HG03103 (cell line): ENCODE results near the gene BAIAP2L1.

Experiments used
- ATAC-seq: cut with Tn5 transposase; IDR thresholded peaks from one replicate; pipeline ENCODE4 v1.9.1; 2021; ENCODE audit warnings: low read depth; ENCODE audit not compliant: unreplicated experiment

BAIAP2L1 gene

DNA sequence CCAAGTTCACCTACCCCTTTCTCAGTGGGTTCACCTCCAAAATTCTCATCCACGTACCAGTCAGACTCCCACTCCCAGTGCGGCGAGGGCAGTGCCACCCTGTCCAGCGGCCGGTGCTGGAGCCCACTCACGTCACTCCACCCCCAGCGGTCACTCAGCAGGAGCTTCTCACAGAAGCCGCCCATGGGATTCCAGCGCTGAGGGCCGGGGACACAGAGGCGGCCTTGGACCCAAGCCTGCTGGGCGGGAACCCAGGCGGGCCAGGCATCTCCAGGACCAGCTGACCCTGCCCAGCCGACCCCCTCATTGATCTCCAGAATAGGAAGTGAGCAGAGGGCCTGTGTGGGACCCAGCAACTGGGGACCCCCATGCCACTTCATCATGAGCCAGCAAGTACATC lies 156.0 kb downstream of the BAIAP2L1 start:
- ATAC-seq: no peak

DNA sequence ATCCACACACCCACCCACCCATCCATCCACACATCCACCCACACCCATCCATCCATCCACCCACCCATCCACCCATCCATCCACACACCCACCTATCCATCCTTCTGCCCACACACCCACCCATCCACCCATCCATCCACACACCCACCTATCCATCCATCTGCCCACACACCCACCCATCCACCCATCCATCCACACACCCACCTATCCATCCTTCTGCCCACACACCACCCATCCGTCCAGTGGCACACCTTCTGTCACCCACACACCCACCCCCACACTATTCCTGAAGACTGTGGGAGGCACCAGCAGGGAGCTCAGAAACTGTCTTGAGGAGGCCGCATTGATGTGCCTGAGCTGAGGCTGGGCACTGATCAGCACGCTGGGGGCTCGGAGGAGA lies 158.0 kb downstream of the BAIAP2L1 start:
- no peak for ATAC-seq

DNA sequence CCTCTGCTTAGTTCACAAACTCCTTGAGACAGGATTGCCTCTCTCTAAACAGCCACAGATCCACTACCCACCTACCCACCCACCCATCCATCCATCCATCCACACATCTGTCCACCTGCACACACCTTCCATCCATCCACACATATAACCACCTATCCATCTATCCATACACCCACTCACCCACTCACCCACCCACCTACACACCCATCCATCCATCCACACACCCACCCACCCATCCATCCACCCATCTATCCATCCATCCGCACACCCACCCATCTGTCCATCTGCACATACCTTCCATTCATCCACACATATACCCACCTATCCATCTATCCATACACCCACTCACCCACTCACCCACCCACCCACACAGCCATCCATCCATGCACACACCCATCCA lies 158.5 kb downstream of the BAIAP2L1 start:
- ATAC-seq: no peak

- ATAC-seq: no peak
These were observed 159.1 kb downstream of the BAIAP2L1 start for GRCh38 chr7:98241674-98242241.
